ENCODE data around the gene CEP112. TPM values are rescaled to one million over a fixed set of nuclear protein-coding genes. Genes with fewer than 3 reads are reported as not detected.

CEP112 gene
- total and polyA plus RNA-seq, 2 of the 4 experiments (the other 2 are of a cell fraction), result 2.5 to 5.6 TPM

DNA sequence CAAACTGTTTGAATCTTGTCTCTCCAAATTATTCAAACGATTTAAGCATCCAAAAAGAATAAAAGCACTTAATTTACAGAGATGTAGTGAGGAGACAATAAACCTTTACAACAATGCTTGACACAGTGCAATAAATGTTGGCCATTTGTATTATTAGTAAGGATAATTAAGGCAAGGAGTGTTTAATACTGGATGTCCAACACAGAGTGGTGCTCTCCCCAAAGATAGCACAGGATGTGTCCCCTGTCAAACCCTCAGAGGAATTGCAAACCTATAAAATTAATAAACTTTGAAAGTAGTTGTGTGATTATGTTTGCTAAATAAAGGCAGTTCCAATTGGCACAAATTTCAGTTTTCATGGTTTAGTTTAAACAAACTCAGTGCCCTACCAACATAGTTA, 377.5 kb downstream of the CEP112 start:
- no peak overlapping the region for H3K4ac ChIP-seq (ENCODE audit: low read depth, low read length)
- no peaks in the 10 kb centered on the region for H3K27me3 ChIP-seq (ENCODE audit: control insufficient read depth, insufficient read depth, low read length)
- DNase-seq (no peak), ATAC-seq (ENCODE audit: low read depth) (no peak)
- H3K4me1 ChIP-seq (ENCODE audit: control insufficient read depth, insufficient read depth, low read length), result no peaks in the 10 kb centered on the region
- no peak overlapping the region for H3K14ac ChIP-seq (replicated peaks; ENCODE audit: low read depth, low read length)
- no peak overlapping the region for H3K27ac ChIP-seq (ENCODE audit: insufficient read depth, low read length)
- no peaks in the 10 kb centered on the region for H3K9me3 ChIP-seq (ENCODE audit: control insufficient read depth, insufficient read depth, low read length)
- no peak overlapping the region for H3K56ac ChIP-seq (ENCODE audit: extremely low read depth, insufficient read depth, low read length)
- H3K4me2 ChIP-seq (ENCODE audit: low read depth, low read length), result no peak overlapping the region
- intact Hi-C loops (cut with micrococcal nuclease), result no loop called here
- dilution Hi-C loops (cut with HindIII; ENCODE audit: low sequenced_read_pairs, unreplicated experiment), result no loop called here
- no peak overlapping the region for H2BK5ac ChIP-seq (ENCODE audit: low read depth, low read length, poor library complexity, severe bottlenecking)
- H3K9ac ChIP-seq (ENCODE audit: low read depth, low read length), result no peak overlapping the region
- H3K18ac ChIP-seq (ENCODE audit: low read depth, low read length), result no peak overlapping the region
- H4K8ac ChIP-seq (ENCODE audit: low read depth in 2 of 2, low read length in 2 of 2), result no peak overlapping the region
- H2BK20ac ChIP-seq (ENCODE audit: low read depth, low read length), result no peak overlapping the region
- no peak overlapping the region for H2BK120ac ChIP-seq (ENCODE audit: low read depth, low read length)
- no peak for TF ChIP-seq MAFK (IDR thresholded peaks at IDR 0.05; ENCODE audit: low read depth, low read length)
- TF ChIP-seq, protein P1, sequence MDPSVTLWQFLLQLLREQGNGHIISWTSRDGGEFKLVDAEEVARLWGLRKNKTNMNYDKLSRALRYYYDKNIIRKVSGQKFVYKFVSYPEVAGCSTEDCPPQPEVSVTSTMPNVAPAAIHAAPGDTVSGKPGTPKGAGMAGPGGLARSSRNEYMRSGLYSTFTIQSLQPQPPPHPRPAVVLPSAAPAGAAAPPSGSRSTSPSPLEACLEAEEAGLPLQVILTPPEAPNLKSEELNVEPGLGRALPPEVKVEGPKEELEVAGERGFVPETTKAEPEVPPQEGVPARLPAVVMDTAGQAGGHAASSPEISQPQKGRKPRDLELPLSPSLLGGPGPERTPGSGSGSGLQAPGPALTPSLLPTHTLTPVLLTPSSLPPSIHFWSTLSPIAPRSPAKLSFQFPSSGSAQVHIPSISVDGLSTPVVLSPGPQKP (IDR thresholded peaks at IDR 0.05; ENCODE audit: borderline replicate concordance, low read depth, low read length), result no peak
- TF ChIP-seq BHLHE40 (IDR thresholded peaks at IDR 0.05; ENCODE audit: low read depth, low read length), result no peak
- TF ChIP-seq, protein P2, sequence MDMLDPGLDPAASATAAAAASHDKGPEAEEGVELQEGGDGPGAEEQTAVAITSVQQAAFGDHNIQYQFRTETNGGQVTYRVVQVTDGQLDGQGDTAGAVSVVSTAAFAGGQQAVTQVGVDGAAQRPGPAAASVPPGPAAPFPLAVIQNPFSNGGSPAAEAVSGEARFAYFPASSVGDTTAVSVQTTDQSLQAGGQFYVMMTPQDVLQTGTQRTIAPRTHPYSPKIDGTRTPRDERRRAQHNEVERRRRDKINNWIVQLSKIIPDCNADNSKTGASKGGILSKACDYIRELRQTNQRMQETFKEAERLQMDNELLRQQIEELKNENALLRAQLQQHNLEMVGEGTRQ (IDR thresholded peaks at IDR 0.05; ENCODE audit: low read depth, low read length), result no peak
- TF ChIP-seq SMC3 (IDR thresholded peaks at IDR 0.05; ENCODE audit: low read depth, low read length), result no peak
- TF ChIP-seq RCOR1 (IDR thresholded peaks at IDR 0.05; ENCODE audit: insufficient replicate concordance, low read length), result no peak
- no peak for TF ChIP-seq CEBPB (IDR thresholded peaks at IDR 0.05; ENCODE audit: low read depth, low read length)
- TF ChIP-seq CHD1 (IDR thresholded peaks at IDR 0.05; ENCODE audit: low read depth, low read length), result no peak
- no peak for TF ChIP-seq RAD21 (IDR thresholded peaks at IDR 0.05; ENCODE audit: low read length)
- TF ChIP-seq MAZ (IDR thresholded peaks at IDR 0.05; ENCODE audit: borderline replicate concordance, low read depth, low read length), result no peak
- TF ChIP-seq, protein P3, sequence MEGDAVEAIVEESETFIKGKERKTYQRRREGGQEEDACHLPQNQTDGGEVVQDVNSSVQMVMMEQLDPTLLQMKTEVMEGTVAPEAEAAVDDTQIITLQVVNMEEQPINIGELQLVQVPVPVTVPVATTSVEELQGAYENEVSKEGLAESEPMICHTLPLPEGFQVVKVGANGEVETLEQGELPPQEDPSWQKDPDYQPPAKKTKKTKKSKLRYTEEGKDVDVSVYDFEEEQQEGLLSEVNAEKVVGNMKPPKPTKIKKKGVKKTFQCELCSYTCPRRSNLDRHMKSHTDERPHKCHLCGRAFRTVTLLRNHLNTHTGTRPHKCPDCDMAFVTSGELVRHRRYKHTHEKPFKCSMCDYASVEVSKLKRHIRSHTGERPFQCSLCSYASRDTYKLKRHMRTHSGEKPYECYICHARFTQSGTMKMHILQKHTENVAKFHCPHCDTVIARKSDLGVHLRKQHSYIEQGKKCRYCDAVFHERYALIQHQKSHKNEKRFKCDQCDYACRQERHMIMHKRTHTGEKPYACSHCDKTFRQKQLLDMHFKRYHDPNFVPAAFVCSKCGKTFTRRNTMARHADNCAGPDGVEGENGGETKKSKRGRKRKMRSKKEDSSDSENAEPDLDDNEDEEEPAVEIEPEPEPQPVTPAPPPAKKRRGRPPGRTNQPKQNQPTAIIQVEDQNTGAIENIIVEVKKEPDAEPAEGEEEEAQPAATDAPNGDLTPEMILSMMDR (conservative IDR thresholded peaks at IDR 0.05; ENCODE audit: low read depth, low read length), result no peak
- no peak for TF ChIP-seq MXI1 (IDR thresholded peaks at IDR 0.05; ENCODE audit: borderline replicate concordance, low read depth, low read length)
- TF ChIP-seq NFE2L2 (IDR thresholded peaks at IDR 0.05; ENCODE audit: low read depth, low read length), result no peak
- TF ChIP-seq FOS (IDR thresholded peaks at IDR 0.05; ENCODE audit: low read depth, low read length), result no peak
- no peak for TF ChIP-seq RFX5 (IDR thresholded peaks at IDR 0.05; ENCODE audit: low read depth, low read length)
- no peak for TF ChIP-seq POLR2A (IDR thresholded peaks at IDR 0.05; ENCODE audit: low read depth, low read length)
- H4K5ac ChIP-seq (ENCODE audit: low read depth, low read length), result no peak overlapping the region
- no TSS peak for BruUV-seq (replicated peaks)
- H3K9me1 ChIP-seq (ENCODE audit: insufficient read depth, low read length), result no peaks in the 10 kb centered on the region
- H3K79me1 ChIP-seq (ENCODE audit: low read depth in 1 of 2, low read length in 2 of 2), result no peaks in the 10 kb centered on the region
- no peak overlapping the region for H3K4me3 ChIP-seq (ENCODE audit: insufficient read depth, low read depth, low read length)
- no peaks in the 10 kb centered on the region for H3K36me3 ChIP-seq (ENCODE audit: control insufficient read depth, insufficient read depth, low read length)
- in situ Hi-C loops (cut with MboI; ENCODE audit: low sequenced_read_pairs), result no loop called here
- H2BK15ac ChIP-seq (ENCODE audit: low read depth, low read length), result no peak overlapping the region
- H3K23ac ChIP-seq (ENCODE audit: low read depth, low read length), result no peak overlapping the region
- H2AK9ac ChIP-seq (replicated peaks; ENCODE audit: low read depth, low read length, poor library complexity), result no peak overlapping the region
- no peaks in the 10 kb centered on the region for H4K20me1 ChIP-seq (ENCODE audit: insufficient read depth, low read length)
- ChIA-PET CTCF (no interaction called here), POLR2A (ENCODE audit: unreplicated experiment) (no interaction called here)
- H2AFZ ChIP-seq (replicated peaks; ENCODE audit: low read length, poor library complexity), result no peak overlapping the region
- no CpG with 5 or more reads among the region's 1 CpG for WGBS, 2 experiments (ENCODE audit: extremely low coverage in 2 of 2, insufficient read length in 1 of 2)
- H4K91ac ChIP-seq (ENCODE audit: insufficient read depth, low read depth, low read length), result no peak overlapping the region
- no peak overlapping the region for H2AK5ac ChIP-seq (ENCODE audit: low read depth, low read length)

Data from IMR-90 (cell line).